HS-5 (cell line): ENCODE data around the gene ALAD.
A peak's percentile ranks its signal among the peaks of the same experiment; 100 is the strongest.

Experiments
- DNase-seq: peaks from one replicate; pipeline ENCODE4 v3.0.0-alpha.2; 2012; ENCODE audit warnings: low read depth

Gene ALAD

DNA sequence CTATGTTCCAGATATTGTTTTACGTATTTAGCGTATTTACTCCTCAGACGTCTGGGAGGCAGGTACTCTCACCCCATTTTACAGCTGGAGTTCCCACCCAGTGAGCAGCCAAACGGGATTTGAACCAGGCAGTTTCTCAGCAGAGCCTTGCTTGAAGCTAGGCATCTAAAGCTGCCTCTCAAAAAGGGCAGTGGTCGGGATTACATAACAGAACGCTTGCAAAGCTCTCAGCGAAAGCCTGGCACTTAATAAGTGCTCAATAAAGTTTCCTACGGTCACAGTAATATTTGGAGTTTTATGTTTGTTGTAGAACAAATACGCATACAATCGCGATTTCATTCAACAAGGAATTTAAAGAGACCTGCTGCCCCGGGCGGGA, 52.0 kb downstream of the ALAD start:
- no peak for DNase-seq

- no peak for DNase-seq
Observed at GRCh38 chr9:113348437-113348836, 52.6 kb downstream of the ALAD start.

- no peak for DNase-seq
Observed at GRCh38 chr9:113345671-113346070, 55.4 kb downstream of the ALAD start.

GRCh38 chr9:113345190-113345589, 55.9 kb downstream of the ALAD start:
- no peak for DNase-seq

- DNase-seq, result no peak
Observed at GRCh38 chr9:113343732-113344231, 57.3 kb downstream of the ALAD start.

DNA sequence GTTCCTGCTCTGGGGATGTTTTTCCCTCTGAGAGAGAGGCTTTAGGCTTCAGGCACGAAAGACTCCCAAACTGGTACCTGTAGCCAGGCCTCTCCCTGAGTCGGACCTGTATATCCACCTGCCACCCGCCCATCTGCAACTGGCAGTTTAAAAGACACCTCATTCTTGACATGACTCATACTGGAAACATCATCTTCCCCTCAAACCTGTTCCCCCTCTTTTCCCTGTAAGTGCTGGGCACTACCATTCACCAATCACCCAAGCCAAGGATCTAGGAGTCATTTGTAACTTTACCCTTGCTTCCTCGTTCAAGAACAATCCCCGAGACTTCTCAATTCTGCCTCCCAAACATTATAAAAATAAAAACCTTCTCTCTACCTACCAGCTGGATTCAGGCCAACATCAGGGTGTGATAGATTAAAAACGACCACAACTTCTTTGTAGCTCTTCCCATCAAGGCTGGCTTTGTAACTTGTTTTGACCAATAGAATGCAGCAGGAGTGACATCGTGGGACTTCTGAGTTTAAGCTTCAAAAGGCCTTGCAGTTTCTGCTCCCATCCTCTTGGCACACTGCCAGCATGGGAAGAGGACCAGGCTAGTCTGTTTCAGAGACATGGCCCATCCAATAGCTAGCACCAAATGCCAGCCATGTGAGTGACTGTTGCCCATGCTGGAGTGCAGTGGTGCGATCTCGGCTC, 59.2 kb downstream of the ALAD start:
- DNase-seq, result no peak

- peak; percentile 58 for DNase-seq
Observed at GRCh38 chr9:113340011-113340699, 60.9 kb downstream of the ALAD start, which contains the start of gene WDR31. Gene WDR31 (minus strand): TSS chr9:113340275. CDS start chr9:113332022, 8,253 bp downstream.

DNA sequence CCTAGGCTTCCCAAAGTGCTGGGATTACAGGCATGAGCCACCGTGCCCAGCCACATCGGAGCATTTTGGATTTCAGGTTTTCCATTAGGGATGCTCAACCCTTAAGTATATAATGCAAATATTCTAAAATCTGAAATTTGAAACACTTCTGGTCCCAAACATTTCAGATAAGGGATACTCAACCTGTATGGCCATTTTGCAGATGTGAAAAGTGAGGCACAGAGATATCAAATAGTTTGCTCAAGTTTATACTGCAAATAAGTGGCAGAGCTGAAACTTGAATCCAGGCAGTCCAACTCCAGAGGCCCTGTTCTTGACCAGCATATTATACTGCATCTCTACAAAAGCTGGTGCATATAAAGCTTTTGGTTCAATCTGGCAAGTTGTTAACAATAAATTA, 63.4 kb downstream of the ALAD start:
- no peak for DNase-seq
